ENCODE results near the gene LMAN1L. TPM values are rescaled to one million over a fixed set of nuclear protein-coding genes. Genes with fewer than 3 reads are reported as not detected.

LMAN1L gene
- polyA plus RNA-seq, 1 donor (not counting 4 experiments of a cell fraction or from before 2014, with no cell fraction given), result not detected

- Histone ChIP-seq H3K9ac (ENCODE audit: control insufficient read depth, extremely low read depth, insufficient read depth, low read length) (peak overlapping the region; percentile 16), H3K4me2 (ENCODE audit: control insufficient read depth, extremely low read depth, insufficient read depth, low read depth, low read length) (no peak overlapping the region), H3K9me1 (ENCODE audit: control insufficient read depth, extremely low read depth, insufficient read depth, low read length) (peaks cover 17% of the 10 kb centered on the region), H3K27me3 (ENCODE audit: control insufficient read depth, extremely low read depth, insufficient read depth, low read length) (no peaks in the 10 kb centered on the region), H3K79me2 (ENCODE audit: control insufficient read depth, insufficient read depth, low read length) (peaks cover 88% of the 10 kb centered on the region), H3K9me3 (ENCODE audit: control insufficient read depth, low read depth, low read length) (no peaks in the 10 kb centered on the region), H3K4me1 (ENCODE audit: control insufficient read depth, extremely low read depth, insufficient read depth, low read length) (peaks cover 72% of the 10 kb centered on the region), H3K4me3 (ENCODE audit: control insufficient read depth in 2 of 3, extremely low read depth in 1 of 3, insufficient read depth in 2 of 3, low read depth in 1 of 3, low read length in 3 of 3) (no peak overlapping the region), H2AFZ (ENCODE audit: control insufficient read depth, low read length) (no peak overlapping the region), H3K36me3 (ENCODE audit: control insufficient read depth in 2 of 2, extremely low read depth in 1 of 2, insufficient read depth in 2 of 2, low read length in 2 of 2) (peaks cover 3 to 5% of the 10 kb centered on the region in 2 experiments), H4K20me1 (ENCODE audit: control insufficient read depth, extremely low read depth, insufficient read depth, low read length) (peaks cover 28% of the 10 kb centered on the region), H3K27ac (ENCODE audit: control insufficient read depth, insufficient read depth, low read length) (peak overlapping the region; percentile 15)
- no peak for TF ChIP-seq EZH2 (IDR thresholded peaks at IDR 0.05; ENCODE audit: low read length)
- TF ChIP-seq, protein P1, sequence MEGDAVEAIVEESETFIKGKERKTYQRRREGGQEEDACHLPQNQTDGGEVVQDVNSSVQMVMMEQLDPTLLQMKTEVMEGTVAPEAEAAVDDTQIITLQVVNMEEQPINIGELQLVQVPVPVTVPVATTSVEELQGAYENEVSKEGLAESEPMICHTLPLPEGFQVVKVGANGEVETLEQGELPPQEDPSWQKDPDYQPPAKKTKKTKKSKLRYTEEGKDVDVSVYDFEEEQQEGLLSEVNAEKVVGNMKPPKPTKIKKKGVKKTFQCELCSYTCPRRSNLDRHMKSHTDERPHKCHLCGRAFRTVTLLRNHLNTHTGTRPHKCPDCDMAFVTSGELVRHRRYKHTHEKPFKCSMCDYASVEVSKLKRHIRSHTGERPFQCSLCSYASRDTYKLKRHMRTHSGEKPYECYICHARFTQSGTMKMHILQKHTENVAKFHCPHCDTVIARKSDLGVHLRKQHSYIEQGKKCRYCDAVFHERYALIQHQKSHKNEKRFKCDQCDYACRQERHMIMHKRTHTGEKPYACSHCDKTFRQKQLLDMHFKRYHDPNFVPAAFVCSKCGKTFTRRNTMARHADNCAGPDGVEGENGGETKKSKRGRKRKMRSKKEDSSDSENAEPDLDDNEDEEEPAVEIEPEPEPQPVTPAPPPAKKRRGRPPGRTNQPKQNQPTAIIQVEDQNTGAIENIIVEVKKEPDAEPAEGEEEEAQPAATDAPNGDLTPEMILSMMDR (optimal IDR thresholded peaks at IDR 0.05 in 1 of 3, IDR thresholded peaks at IDR 0.05 in 1 of 3, conservative IDR thresholded peaks at IDR 0.05 in 1 of 3; ENCODE audit: extremely low read depth in 1 of 3, insufficient read depth in 2 of 3, low read length in 3 of 3), result no peak
- dilution Hi-C loops (cut with MboI; ENCODE audit: extremely low pct_ligation_motif_present, low sequenced_read_pairs), result no loop called here
- FAIRE-seq (no peak), DNase-seq (ENCODE audit: low read depth, low spot score) (no peak)
Observed at GRCh38 chr15:74786551-74787165, 26.0 kb upstream of the LMAN1L start.

GRCh38 chr15:74787251-74788041, 25.2 kb upstream of the LMAN1L start:
- Histone ChIP-seq H3K4me3 (ENCODE audit: control insufficient read depth in 2 of 3, extremely low read depth in 1 of 3, insufficient read depth in 2 of 3, low read depth in 1 of 3, low read length in 3 of 3) (no peak overlapping the region), H4K20me1 (ENCODE audit: control insufficient read depth, extremely low read depth, insufficient read depth, low read length) (peaks cover 30% of the 10 kb centered on the region), H3K27me3 (ENCODE audit: control insufficient read depth, extremely low read depth, insufficient read depth, low read length) (no peaks in the 10 kb centered on the region), H3K4me2 (ENCODE audit: control insufficient read depth, extremely low read depth, insufficient read depth, low read depth, low read length) (peak overlapping the region; percentile 18), H2AFZ (ENCODE audit: control insufficient read depth, low read length) (no peak overlapping the region), H3K27ac (ENCODE audit: control insufficient read depth, insufficient read depth, low read length) (peak overlapping the region; percentile 29), H3K36me3 (ENCODE audit: control insufficient read depth in 2 of 2, extremely low read depth in 1 of 2, insufficient read depth in 2 of 2, low read length in 2 of 2) (peaks cover 3 to 10% of the 10 kb centered on the region in 2 experiments), H3K9me3 (ENCODE audit: control insufficient read depth, low read depth, low read length) (no peaks in the 10 kb centered on the region), H3K9ac (ENCODE audit: control insufficient read depth, extremely low read depth, insufficient read depth, low read length) (peak overlapping the region; percentile 16), H3K9me1 (ENCODE audit: control insufficient read depth, extremely low read depth, insufficient read depth, low read length) (peaks cover 19% of the 10 kb centered on the region), H3K4me1 (ENCODE audit: control insufficient read depth, extremely low read depth, insufficient read depth, low read length) (peaks cover 71% of the 10 kb centered on the region), H3K79me2 (ENCODE audit: control insufficient read depth, insufficient read depth, low read length) (peaks cover 95% of the 10 kb centered on the region)
- DNase-seq (ENCODE audit: low read depth, low spot score) (no peak), FAIRE-seq (no peak)
- no peak for TF ChIP-seq EZH2 (IDR thresholded peaks at IDR 0.05; ENCODE audit: low read length)
- TF ChIP-seq, protein P1 (optimal IDR thresholded peaks at IDR 0.05 in 1 of 3, IDR thresholded peaks at IDR 0.05 in 1 of 3, conservative IDR thresholded peaks at IDR 0.05 in 1 of 3; ENCODE audit: extremely low read depth in 1 of 3, insufficient read depth in 2 of 3, low read length in 3 of 3), result peak; percentile 73 to 85 (median 79)
- dilution Hi-C loops (cut with MboI; ENCODE audit: extremely low pct_ligation_motif_present, low sequenced_read_pairs), result no loop called here
